ENCODE results near the gene BIRC6. TPM values are rescaled to one million over a fixed set of nuclear protein-coding genes. Genes with fewer than 3 reads are reported as not detected.
A peak's percentile ranks its signal among the peaks of the same experiment; 100 is the strongest.

BIRC6 gene
- total and polyA plus RNA-seq, 2 of the 8 experiments (the other 6 are each of a cell fraction or from before 2014, with no cell fraction given), result 32.5 to 69.5 TPM

DNA sequence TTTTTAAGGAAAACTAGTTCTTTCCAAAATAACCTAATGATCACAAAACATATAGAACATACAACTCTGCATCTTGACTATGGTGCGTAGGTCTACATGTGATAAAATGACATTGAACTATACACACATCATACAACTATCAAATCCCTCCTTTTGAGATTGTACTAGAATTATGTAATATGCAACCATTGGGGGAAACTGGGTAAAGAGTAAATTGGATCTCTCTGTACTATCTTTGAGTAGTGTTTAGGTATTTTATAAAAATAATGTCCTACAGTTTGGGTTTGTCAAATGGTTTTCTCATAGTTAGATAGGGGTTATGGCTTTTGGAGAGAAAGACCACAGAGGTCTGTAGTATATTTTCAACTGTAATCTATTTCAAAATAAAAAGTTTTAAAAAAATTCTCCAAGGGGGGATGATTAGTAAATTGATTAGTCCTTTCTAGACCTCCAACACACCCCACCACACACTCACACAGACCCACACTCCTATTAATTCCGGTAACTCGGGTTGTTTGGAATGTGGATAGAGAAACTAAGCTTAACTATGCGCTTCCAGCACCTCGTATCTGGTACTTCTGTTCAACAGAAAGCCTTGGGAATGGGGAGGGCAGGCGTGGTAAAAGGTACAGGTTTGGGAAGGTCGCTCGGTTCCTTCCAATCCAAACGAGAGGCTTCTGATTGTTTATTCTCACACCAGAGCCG is 695 bp upstream of the BIRC6 start:
- Histone ChIP-seq H4K91ac (replicated peaks; ENCODE audit: insufficient read length, low read length) (peak overlapping the region; percentile 69), H3K4me2 (ENCODE audit: insufficient read depth in 1 of 2, low read depth in 2 of 2, low read length in 2 of 2) (peak overlapping the region; percentile 82 to 85), H3K27me3 (replicated peaks in 1 of 4; ENCODE audit: control insufficient read depth in 3 of 4, extremely low read depth in 1 of 4, insufficient read depth in 3 of 4, low read length in 3 of 4) (no peaks in the 10 kb centered on the region), H3K4me3 (ENCODE audit: extremely low read depth in 1 of 4, insufficient read depth in 2 of 4, low read depth in 3 of 4, low read length in 4 of 4) (peak overlapping the region; percentile 75 to 97 (median 96)), H3K4ac (replicated peaks; ENCODE audit: insufficient read length, low read depth, low read length) (peak overlapping the region; percentile 3), H2BK120ac (replicated peaks; ENCODE audit: low read depth, low read length) (no peak overlapping the region), H4K5ac (ENCODE audit: insufficient read length, low read depth, low read length) (peak overlapping the region; percentile 46), H2BK5ac (ENCODE audit: low read depth, low read length) (peak overlapping the region; percentile 87; the same call in 1 of the 2 replicates), H2BK12ac (ENCODE audit: low read depth, low read length) (no peak overlapping the region), H3K18ac (ENCODE audit: extremely low read depth, low read length) (peak overlapping the region; percentile 83), H4K8ac (ENCODE audit: extremely low read depth, insufficient read depth, low read length) (peak overlapping the region; percentile 86; the same call in 1 of the 2 replicates), H2BK20ac (ENCODE audit: low read length) (no peak overlapping the region), H4K20me1 (replicated peaks in 1 of 2; ENCODE audit: control insufficient read depth in 1 of 2, insufficient read depth in 2 of 2, low read length in 2 of 2) (peaks cover 3 to 7% of the 10 kb centered on the region in 2 experiments), H2BK15ac (ENCODE audit: low read length) (no peak overlapping the region), H2AFZ (ENCODE audit: low read length) (peak overlapping the region; percentile 47), H3K36me3 (ENCODE audit: control insufficient read depth in 2 of 4, insufficient read depth in 4 of 4, low read length in 3 of 4) (no peaks in the 10 kb centered on the region), H3K23ac (ENCODE audit: insufficient read length) (no peak overlapping the region), H3K23me2 (ENCODE audit: low read depth, low read length) (peaks cover 6% of the 10 kb centered on the region; the same call in 1 of the 2 replicates), H3K9me3 (ENCODE audit: insufficient read depth in 2 of 2, low read depth in 1 of 2, low read length in 1 of 2) (no peaks in the 10 kb centered on the region), H3K79me1 (ENCODE audit: low read depth, low read length) (no peaks in the 10 kb centered on the region), H3K14ac (ENCODE audit: insufficient read length) (no peak overlapping the region), H3K56ac (replicated peaks; ENCODE audit: insufficient read length, low read depth, low read length) (peak overlapping the region; percentile 3), H3K9ac (replicated peaks in 1 of 4; ENCODE audit: extremely low read depth in 1 of 4, low read depth in 3 of 4, low read length in 3 of 4) (peak overlapping the region; percentile 73 to 92 (median 84)), H3K79me2 (ENCODE audit: control insufficient read depth in 1 of 2, insufficient read depth in 2 of 2, low read length in 2 of 2) (peaks cover 11 to 33% of the 10 kb centered on the region in 2 experiments; a peak in 3 of 4 replicates), H3K4me1 (replicated peaks in 1 of 4; ENCODE audit: control insufficient read depth in 3 of 4, insufficient read depth in 4 of 4, low read length in 3 of 4) (peaks cover 0 to 7% (median 3%) of the 10 kb centered on the region in 4 experiments; a peak in 4 of 7 replicates), H3K27ac (ENCODE audit: low read depth, low read length) (peak overlapping the region; percentile 83), H2AK5ac (ENCODE audit: low read depth, low read length) (no peak overlapping the region)
- 12% methylated on average over 10 of the region's 10 CpGs; no CpG with 5 or more reads in 1 of the 2 experiments for WGBS, 2 experiments (ENCODE audit: extremely low coverage in 1 of 2, insufficient coverage in 1 of 2, insufficient read length in 1 of 2, insufficient replicate concordance in 2 of 2, low coverage in 1 of 2, low lambda C conversion rate in 2 of 2, missing lambda C conversion rate in 1 of 2)
- FAIRE-seq (no peak), DNase-seq (ENCODE audit: low read depth in 1 of 2, low spot score in 2 of 2) (no peak)
- ChIA-PET CTCF (ENCODE audit: partially characterized antibody) (no interaction called here), POLR2A (ENCODE audit: partially characterized antibody) (interaction anchor here (0.5 to 2.0 kb wide), 7 partner anchors 8 to 328 kb away, joined by 3 to 8 read pairs (median 3); partner anchors contain the start of genes SLC30A6 and YIPF4)
- TF ChIP-seq KDM4A (IDR thresholded peaks at IDR 0.05; ENCODE audit: low read depth, low read length, severe bottlenecking) (no peak), TCF12 (IDR thresholded peaks at IDR 0.05; ENCODE audit: low read depth, low read length) (no peak), KDM5A (IDR thresholded peaks at IDR 0.05; ENCODE audit: low read length) (no peak), BACH1 (IDR thresholded peaks at IDR 0.05; ENCODE audit: low read length) (no peak), POU5F1 (IDR thresholded peaks at IDR 0.05; ENCODE audit: low read depth, low read length) (no peak)

Measured in H1 (cell line).